ENCODE data around the gene TIE1.

GRCh38 chr1:43308635-43309404 is 8.0 kb downstream of the TIE1 start:
- TF ChIP-seq, protein P1, sequence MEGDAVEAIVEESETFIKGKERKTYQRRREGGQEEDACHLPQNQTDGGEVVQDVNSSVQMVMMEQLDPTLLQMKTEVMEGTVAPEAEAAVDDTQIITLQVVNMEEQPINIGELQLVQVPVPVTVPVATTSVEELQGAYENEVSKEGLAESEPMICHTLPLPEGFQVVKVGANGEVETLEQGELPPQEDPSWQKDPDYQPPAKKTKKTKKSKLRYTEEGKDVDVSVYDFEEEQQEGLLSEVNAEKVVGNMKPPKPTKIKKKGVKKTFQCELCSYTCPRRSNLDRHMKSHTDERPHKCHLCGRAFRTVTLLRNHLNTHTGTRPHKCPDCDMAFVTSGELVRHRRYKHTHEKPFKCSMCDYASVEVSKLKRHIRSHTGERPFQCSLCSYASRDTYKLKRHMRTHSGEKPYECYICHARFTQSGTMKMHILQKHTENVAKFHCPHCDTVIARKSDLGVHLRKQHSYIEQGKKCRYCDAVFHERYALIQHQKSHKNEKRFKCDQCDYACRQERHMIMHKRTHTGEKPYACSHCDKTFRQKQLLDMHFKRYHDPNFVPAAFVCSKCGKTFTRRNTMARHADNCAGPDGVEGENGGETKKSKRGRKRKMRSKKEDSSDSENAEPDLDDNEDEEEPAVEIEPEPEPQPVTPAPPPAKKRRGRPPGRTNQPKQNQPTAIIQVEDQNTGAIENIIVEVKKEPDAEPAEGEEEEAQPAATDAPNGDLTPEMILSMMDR (conservative IDR thresholded peaks at IDR 0.05; ENCODE audit: low read length): no peak
- no peak for TF ChIP-seq EZH2phosphoT487 (IDR thresholded peaks at IDR 0.05; ENCODE audit: borderline replicate concordance, low read depth, low read length)
